Loucy (cell line): ENCODE data around the gene KRTCAP3.

ENCODE experiments used
- H2AFZ ChIP-seq: fragments of 200-600 bp; sonication (generic); 2 replicates; pipeline ENCODE4 v1.6.0; 2016; ENCODE audit warnings: antibody characterized with exemption, mild to moderate bottlenecking, low read length, moderate library complexity
- H3F3A ChIP-seq: fragments of 200-600 bp; 2 replicates; pipeline ENCODE4 v1.6.0; 2016; ENCODE audit warnings: antibody characterized with exemption, low read depth, mild to moderate bottlenecking
- H3K27me3 ChIP-seq: fragments of 200-600 bp; sonication (generic); 2 replicates; pipeline ENCODE4 v1.6.1; 2014; ENCODE audit warnings: low read length, mild to moderate bottlenecking; ENCODE audit not compliant: insufficient read depth, poor library complexity, severe bottlenecking
- H3K36me3 ChIP-seq: fragments of 200-600 bp; sonication (generic); 2 replicates; pipeline ENCODE4 v1.6.1; 2016; ENCODE audit warnings: low read length; ENCODE audit not compliant: insufficient read depth
- H3K4me1 ChIP-seq: fragments of 200-600 bp; sonication (generic); 2 replicates; pipeline ENCODE4 v1.5.1; 2014; ENCODE audit warnings: low read length, mild to moderate bottlenecking; ENCODE audit not compliant: insufficient read depth, poor library complexity, severe bottlenecking
- H3K4me2 ChIP-seq: fragments of 200-600 bp; sonication (generic); 2 replicates; pipeline ENCODE4 v1.6.0; 2014; ENCODE audit warnings: antibody characterized with exemption, low read length, low read depth, mild to moderate bottlenecking; ENCODE audit not compliant: poor library complexity, severe bottlenecking
- H3K4me3 ChIP-seq: fragments of 200-600 bp; sonication (generic); 2 replicates; pipeline ENCODE4 v1.5.1; 2014; ENCODE audit warnings: low read length, mild to moderate bottlenecking, mixed read lengths; ENCODE audit not compliant: poor library complexity, severe bottlenecking
- H3K79me2 ChIP-seq: fragments of 200-600 bp; sonication (generic); 2 replicates; pipeline ENCODE4 v1.6.1; 2014; ENCODE audit warnings: low read length; ENCODE audit not compliant: insufficient read depth
- H3K9ac ChIP-seq: fragments of 200-600 bp; sonication (generic); 2 replicates; pipeline ENCODE4 v1.6.0; 2014; ENCODE audit warnings: mild to moderate bottlenecking, low read depth, low read length, moderate library complexity; ENCODE audit not compliant: poor library complexity, severe bottlenecking
- H3K9me2 ChIP-seq: fragments of 200-600 bp; sonication (generic); replicated peaks from 2 replicates; pipeline ENCODE4 v1.6.1; 2016; ENCODE audit warnings: low read depth, low read length, mixed read lengths
- H3K9me3 ChIP-seq: fragments of 200-600 bp; sonication (generic); 2 replicates; pipeline ENCODE4 v1.6.1; 2014; ENCODE audit warnings: mild to moderate bottlenecking, antibody characterized with exemption, low read length, low read depth; ENCODE audit not compliant: insufficient read depth
- H4K20me1 ChIP-seq: fragments of 200-600 bp; sonication (generic); 2 replicates; pipeline ENCODE4 v1.6.0; 2014; ENCODE audit warnings: antibody characterized with exemption, low read length, mild to moderate bottlenecking; ENCODE audit not compliant: insufficient read depth, poor library complexity, severe bottlenecking
- CTCF ChIP-seq: fragments of 200-600 bp; sonication (generic); conservative IDR thresholded peaks from 2 replicates; pipeline ENCODE4 v1.5.1; 2014; ENCODE audit warnings: mild to moderate bottlenecking, antibody characterized with exemption, low read length
- EZH2phosphoT487 ChIP-seq: fragments of 200-600 bp; IDR thresholded peaks from 2 replicates; pipeline ENCODE4 v1.6.1; 2018; ENCODE audit warnings: antibody characterized with exemption, mild to moderate bottlenecking, moderate library complexity, borderline replicate concordance

KRTCAP3 gene

DNA sequence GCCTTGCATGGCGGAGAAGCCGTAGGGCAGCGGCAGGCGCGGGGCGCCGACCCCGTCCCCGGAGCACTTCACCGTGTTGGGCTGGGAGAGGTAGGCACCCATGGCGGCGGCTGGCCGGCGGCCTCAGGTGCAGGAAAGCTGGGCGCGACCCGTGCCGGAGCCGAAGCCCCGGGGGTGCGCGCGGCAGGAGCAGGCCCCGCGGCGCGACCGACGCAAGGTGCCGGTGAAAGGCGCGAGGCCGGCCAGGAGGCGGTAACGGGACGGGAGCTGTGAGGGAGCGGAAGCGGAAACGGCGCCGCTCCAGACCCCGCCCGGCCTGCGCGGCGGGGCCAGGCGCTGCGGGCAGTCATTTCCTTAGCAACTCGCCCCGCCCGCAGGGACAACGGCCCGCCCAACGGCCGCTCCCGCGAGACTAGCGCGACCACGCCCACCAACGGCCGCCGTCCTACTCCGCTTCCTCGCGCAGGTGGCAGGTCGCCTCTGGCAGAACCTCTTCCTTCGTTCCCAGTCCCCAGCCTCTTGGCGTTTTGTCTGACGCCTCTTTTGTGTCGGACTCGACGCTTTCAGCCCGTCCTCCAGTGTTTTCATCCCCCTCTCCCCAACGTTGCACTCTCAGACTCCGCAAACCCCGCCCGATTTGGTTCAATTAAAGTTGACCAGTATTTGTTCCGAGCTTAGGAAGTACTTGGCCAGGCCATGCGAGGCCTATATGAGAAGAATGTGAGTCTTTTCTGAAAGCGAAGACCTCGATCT is 32.7 kb upstream of the KRTCAP3 start, which contains the start of gene PPM1G:
PPM1G (minus strand) TSS at position 271 of the 753 bp plus-strand sequence; CDS start at position 102, 169 bp downstream.
- Histone ChIP-seq H3F3A (no peaks in the 10 kb centered on the region), H2AFZ (peak within 1 kb of the TSS; percentile 80)

DNA sequence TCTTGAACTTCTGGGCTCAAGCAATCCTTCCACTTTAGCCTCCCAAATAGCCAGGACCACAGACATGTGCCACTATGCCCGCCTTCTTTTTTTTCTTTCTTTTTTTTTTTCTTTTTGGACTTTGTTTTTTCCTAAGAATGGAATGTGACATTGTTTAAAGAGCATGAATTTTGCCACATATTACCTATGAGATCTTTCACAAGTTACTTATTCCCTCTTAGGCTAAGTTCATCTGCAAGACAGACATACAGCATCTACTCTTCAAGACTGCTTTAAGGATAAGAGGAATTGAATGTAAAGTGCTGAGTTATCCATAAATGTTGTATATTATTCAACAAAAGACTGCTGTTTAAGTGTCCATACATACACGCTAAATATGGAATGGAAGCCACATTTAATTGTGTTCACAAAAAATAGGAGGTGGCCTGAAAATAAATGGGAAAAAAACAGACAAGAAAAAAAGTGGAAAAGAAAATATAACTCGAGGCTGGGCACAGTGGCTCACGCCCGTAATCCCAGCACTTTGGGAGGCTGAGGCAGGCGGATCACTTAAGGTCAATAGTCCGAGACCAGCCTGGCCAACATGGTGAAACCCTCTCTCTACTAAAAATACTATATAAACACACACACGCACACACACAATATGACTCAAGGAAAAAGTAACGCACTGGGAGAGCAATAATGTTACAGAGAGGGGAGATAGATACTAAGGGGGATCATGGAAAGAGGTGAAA is 29.6 kb upstream of the KRTCAP3 start:
- Histone ChIP-seq H3K9me3 (no peaks in the 10 kb centered on the region), H3F3A (no peaks in the 10 kb centered on the region), H3K9ac (no peak overlapping the region), H4K20me1 (peaks cover 17% of the 10 kb centered on the region), H3K79me2 (peaks cover 18% of the 10 kb centered on the region), H3K27me3 (no peaks in the 10 kb centered on the region), H2AFZ (peak overlapping the region; percentile 44; the same call in 1 of the 2 replicates), H3K36me3 (no peaks in the 10 kb centered on the region), H3K4me3 (no peak overlapping the region), H3K9me2 (no peaks in the 10 kb centered on the region), H3K4me1 (peaks cover 17% of the 10 kb centered on the region), H3K4me2 (no peak overlapping the region)
- TF ChIP-seq CTCF (no peak), EZH2phosphoT487 (no peak)

More for the DNA sequence above, 32.7 kb upstream of the KRTCAP3 start, which contains the start of gene PPM1G:
- H3K4me3 ChIP-seq: peak within 1 kb of the TSS; percentile 99
- no peaks in the 10 kb centered on the region for H3K9me2 ChIP-seq
- peak within 1 kb of the TSS; percentile 85 for H3K4me2 ChIP-seq
- H3K9ac ChIP-seq: peak within 1 kb of the TSS; percentile 79
- peaks cover 34% of the 10 kb centered on the region for H3K4me1 ChIP-seq
- H3K9me3 ChIP-seq: no peaks in the 10 kb centered on the region
- TF ChIP-seq CTCF (no peak), EZH2phosphoT487 (no peak)
- H3K79me2 ChIP-seq: peaks cover 49% of the 10 kb centered on the region
- no peaks in the 10 kb centered on the region for H3K27me3 ChIP-seq
- H3K36me3 ChIP-seq: no peaks in the 10 kb centered on the region
- peaks cover 44% of the 10 kb centered on the region for H4K20me1 ChIP-seq

GRCh38 chr2:27416151-27416550 is 26.0 kb upstream of the KRTCAP3 start:
- Histone ChIP-seq H3K79me2 (no peaks in the 10 kb centered on the region), H3K9me3 (no peaks in the 10 kb centered on the region), H2AFZ (no peak overlapping the region), H4K20me1 (no peaks in the 10 kb centered on the region), H3K4me3 (no peak overlapping the region), H3K36me3 (no peaks in the 10 kb centered on the region), H3K27me3 (no peaks in the 10 kb centered on the region), H3K9me2 (no peaks in the 10 kb centered on the region), H3F3A (no peaks in the 10 kb centered on the region), H3K4me2 (no peak overlapping the region), H3K4me1 (no peaks in the 10 kb centered on the region), H3K9ac (no peak overlapping the region)
- no peak for TF ChIP-seq EZH2phosphoT487
- no peak for TF ChIP-seq CTCF
